HG02642 (cell line): ENCODE results near the gene PCDHGA3.
"Not testable (repeated sequence)": the region's sequence is repeated elsewhere in the genome, so short reads cannot be mapped to it uniquely, and the experiment has no call there.

Experiments used
- ATAC-seq: cut with Tn5 transposase; IDR thresholded peaks from one replicate; pipeline ENCODE4 v1.9.1; 2021; ENCODE audit warnings: mild to moderate bottlenecking; ENCODE audit not compliant: unreplicated experiment, poor library complexity

The PCDHGA3 gene

DNA sequence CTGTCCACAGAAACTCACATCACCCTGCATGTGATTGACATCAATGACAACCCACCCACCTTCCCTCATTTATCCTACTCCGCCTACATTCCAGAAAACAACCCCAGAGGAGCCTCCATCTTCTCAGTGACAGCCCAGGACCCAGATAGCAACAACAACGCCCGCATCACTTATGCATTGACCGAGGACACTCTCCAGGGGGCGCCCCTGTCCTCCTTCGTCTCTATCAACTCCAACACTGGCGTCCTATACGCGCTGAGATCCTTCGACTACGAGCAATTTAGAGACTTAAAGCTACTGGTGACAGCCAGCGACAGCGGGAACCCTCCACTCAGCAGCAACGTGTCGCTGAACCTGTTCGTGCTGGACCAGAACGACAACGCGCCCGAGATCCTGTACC is 1.7 kb downstream of the PCDHGA3 start:
- no peak for ATAC-seq

- ATAC-seq, result not testable (repeated sequence)
These were observed 2.4 kb downstream of the PCDHGA3 start for GRCh38 chr5:141346017-141346416.

DNA sequence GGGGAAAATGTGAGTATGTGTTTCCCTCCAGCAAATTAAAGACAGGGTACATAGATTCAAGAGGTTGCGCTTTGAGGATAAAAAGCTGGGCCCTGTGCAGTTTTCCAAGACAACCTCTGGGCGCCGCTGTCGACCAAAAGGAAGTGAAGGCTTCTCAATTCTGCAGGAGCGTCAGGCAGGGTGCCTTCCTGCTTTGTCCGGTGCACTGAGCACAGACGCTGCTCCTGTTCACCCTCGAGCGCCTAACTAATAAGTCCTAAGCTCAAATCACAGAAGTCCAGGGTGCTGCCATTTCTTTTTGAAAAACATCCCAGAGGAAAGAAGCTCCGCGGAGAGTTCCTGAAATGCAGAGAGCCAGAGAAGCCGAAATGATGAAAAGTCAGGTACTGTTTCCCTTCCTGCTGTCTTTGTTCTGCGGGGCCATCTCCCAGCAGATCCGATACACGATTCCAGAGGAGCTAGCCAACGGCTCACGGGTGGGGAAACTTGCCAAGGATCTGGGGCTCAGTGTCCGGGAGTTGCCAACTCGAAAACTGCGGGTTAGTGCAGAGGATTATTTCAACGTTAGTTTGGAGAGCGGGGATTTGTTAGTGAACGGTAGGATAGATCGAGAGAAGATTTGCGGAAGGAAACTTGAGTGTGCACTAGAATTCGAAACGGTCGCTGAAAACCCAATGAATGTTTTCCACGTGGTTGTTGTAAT is 6.4 kb downstream of the PCDHGA3 start, which contains the start of gene PCDHGB1:
PCDHGB1 (plus strand) TSS at position 183 of the 703 bp plus-strand sequence; CDS start at position 345, 162 bp downstream.
- ATAC-seq, result no peak

GRCh38 chr5:141351591-141351990 is 8.0 kb downstream of the PCDHGA3 start:
- no peak for ATAC-seq

- no peak for ATAC-seq
These were observed 11.4 kb downstream of the PCDHGA3 start, which contains the start of gene PCDHGA4 for GRCh38 chr5:141354900-141355469. Gene PCDHGA4 (plus strand): TSS chr5:141355021. CDS start chr5:141355108, 87 bp downstream.

GRCh38 chr5:141355641-141356040 is 12.0 kb downstream of the PCDHGA3 start:
- ATAC-seq, result no peak

GRCh38 chr5:141356133-141356532 is 12.5 kb downstream of the PCDHGA3 start:
- ATAC-seq, result no peak

DNA sequence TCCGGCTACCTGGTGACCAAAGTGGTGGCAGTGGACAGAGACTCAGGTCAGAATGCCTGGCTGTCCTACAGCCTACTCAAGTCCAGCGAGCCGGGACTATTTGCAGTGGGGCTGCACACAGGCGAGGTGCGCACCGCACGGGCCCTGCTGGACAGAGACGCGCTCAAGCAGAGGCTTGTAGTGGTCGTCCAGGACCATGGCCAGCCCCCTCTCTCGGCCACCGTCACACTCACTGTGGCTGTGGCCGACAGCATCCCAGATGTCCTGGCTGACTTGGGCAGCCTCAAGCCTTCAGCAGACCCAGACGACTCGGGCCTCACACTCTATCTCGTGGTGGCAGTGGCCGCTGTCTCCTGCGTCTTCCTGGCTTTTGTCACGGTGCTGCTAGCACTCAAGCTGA is 13.3 kb downstream of the PCDHGA3 start:
- no peak for ATAC-seq

- no peak for ATAC-seq
These were observed 16.3 kb downstream of the PCDHGA3 start, which contains the start of gene PCDHGB2 for GRCh38 chr5:141359790-141360426. Gene PCDHGB2 (plus strand): TSS chr5:141359994. CDS start chr5:141360136, 142 bp downstream.

DNA sequence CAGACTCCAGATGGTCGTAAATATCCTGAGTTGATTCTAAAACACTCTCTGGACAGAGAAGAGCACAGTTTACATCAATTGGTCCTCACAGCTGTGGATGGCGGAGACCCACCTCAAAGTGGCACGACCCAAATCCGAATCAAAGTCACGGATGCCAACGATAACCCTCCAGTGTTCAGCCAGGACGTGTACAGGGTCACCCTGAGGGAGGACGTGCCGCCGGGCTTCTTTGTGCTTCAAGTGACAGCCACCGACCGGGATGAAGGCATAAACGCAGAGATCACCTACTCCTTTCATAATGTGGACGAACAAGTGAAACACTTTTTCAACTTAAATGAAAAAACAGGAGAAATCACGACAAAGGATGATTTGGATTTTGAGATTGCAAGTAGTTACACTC is 17.1 kb downstream of the PCDHGA3 start:
- no peak for ATAC-seq

- ATAC-seq, result no peak
These were observed 19.1 kb downstream of the PCDHGA3 start for GRCh38 chr5:141362719-141363118.

DNA sequence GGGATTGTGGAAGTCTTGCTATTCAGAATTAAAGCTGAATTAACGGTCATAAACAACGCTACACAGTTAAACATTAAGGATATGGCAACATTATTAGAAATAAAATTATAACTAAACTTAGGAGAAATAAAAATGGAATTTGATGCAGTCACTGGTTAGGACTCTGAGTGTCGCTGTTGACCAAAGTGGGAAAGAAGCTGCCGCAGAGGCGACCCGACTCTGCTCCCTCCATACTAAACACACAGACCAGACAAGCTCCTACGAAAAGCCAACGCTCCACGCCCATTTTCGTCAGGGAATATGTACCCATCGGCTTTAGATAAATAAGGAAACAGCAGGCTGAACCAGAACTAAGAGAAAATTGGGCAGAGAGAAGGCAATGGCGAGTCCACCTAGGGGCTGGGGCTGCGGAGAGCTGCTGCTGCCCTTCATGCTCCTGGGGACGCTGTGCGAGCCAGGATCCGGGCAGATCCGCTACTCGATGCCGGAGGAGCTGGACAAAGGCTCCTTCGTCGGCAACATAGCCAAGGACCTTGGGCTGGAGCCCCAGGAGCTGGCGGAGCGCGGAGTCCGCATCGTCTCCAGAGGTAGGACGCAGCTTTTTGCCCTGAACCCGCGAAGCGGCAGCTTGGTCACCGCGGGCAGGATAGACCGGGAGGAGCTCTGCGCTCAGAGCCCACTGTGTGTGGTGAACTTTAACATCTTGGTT is 20.5 kb downstream of the PCDHGA3 start, which contains the start of gene PCDHGA5:
PCDHGA5 (plus strand) TSS at position 211 of the 709 bp plus-strand sequence; CDS start at position 380, 169 bp downstream.
- ATAC-seq, result no peak

DNA sequence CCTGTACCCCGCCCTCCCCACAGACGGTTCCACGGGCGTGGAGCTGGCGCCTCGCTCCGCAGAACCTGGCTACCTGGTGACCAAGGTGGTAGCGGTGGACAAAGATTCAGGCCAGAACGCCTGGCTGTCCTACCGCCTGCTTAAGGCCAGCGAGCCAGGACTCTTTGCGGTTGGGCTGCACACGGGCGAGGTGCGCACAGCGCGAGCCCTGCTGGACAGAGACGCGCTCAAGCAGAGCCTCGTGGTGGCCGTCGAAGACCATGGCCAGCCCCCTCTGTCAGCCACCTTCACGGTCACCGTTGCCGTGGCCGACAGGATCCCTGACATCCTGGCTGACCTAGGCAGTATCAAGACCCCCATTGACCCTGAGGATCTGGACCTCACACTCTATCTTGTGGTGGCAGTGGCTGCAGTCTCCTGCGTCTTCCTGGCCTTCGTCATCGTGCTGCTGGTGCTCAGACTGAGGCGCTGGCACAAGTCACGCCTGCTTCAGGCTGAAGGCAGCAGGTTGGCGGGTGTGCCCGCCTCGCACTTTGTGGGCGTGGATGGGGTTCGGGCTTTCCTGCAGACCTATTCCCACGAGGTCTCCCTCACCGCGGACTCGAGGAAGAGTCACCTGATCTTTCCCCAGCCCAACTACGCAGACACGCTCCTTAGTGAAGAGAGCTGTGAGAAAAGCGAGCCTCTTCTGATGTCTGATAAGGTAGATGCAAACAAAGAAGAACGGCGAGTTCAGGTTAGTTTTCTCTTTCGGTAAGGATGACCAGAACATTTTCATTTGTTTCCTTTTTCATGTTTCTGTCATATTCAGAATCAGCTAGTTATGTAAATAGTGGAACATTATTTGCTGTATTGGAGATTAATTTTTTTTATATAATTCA is 22.6 kb downstream of the PCDHGA3 start:
- ATAC-seq, result no peak

DNA sequence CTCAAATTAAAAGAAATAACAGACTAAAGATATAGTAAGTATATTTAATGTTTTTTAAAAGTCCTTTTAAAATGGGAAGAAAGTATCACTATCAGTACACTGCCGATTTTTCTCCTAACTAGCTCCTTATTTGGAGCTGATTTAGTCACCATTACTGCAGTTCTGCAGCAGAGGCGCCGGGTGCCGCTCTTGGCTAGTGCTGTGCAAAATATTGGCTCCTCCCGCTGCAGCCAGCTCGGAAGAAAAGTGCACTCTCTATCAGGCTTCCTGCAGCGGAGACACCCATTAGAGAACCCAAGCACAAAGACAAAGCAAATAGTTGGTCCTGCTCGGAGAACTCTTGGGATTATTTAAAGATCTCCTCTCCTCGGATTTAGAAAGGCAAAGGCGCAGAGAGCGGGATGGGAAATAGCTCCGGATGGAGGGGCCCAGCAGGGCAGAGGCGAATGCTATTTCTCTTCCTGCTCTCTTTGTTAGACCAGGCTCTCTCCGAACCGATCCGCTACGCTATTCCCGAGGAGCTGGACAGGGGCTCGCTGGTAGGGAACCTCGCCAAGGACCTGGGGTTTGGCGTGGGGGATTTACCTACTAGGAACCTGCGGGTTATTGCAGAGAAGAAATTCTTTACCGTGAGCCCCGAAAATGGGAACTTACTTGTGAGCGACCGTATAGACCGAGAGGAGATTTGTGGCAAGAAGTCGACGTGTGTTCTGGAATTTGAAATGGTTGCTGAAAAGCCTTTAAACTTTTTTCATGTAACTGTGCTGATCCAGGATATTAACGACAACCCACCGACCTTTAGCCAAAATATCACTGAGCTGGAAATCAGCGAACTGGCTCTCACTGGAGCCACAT is 26.6 kb downstream of the PCDHGA3 start, which contains the start of gene PCDHGB3:
PCDHGB3 (plus strand) TSS at position 249 of the 855 bp plus-strand sequence; CDS start at position 402, 153 bp downstream.
- peak; percentile 77 for ATAC-seq

- ATAC-seq, result no peak
These were observed 28.2 kb downstream of the PCDHGA3 start for GRCh38 chr5:141371572-141372475.

DNA sequence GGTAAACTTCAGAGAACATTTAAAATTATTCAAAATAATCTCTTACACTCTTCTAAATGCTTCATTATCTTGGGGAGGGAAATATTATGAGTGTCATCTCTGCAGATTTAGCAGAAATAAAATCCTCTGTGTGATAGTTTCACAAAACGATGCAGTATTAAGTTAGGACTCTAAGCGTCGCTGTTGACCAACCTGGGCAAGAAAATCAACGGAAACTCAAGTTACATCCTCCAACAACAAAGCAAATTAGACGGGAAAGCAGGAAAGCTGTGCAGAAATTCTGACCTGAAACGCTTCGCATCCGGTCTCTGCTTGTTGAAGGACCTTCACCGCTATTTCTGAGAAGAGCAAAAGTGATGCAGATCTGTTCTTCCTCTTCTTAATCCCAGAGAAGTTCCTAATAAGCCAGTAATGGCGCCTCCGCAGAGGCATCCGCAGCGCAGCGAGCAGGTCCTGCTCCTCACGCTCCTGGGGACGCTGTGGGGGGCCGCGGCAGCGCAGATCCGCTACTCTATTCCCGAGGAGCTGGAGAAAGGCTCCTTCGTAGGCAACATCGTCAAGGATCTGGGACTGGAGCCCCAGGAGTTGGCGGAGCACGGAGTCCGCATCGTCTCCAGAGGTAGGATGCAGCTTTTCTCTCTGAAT is 30.2 kb downstream of the PCDHGA3 start, which contains the start of gene PCDHGA6:
PCDHGA6 (plus strand) TSS at position 219 of the 645 bp plus-strand sequence; CDS start at position 412, 193 bp downstream.
- no peak for ATAC-seq

DNA sequence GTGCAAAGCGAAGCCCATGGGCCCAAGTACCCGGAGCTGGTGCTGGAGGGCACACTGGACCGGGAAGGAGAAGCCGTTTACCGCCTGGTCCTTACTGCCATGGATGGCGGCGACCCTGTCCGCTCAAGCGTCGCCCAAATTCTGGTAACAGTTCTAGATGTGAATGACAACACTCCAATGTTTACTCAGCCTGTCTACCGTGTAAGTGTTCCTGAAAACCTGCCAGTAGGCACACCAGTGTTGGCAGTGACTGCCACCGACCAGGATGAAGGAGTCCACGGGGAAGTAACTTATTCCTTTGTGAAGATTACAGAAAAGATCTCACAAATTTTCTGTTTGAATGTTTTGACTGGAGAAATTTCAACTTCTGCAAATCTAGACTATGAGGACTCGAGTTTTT is 31.0 kb downstream of the PCDHGA3 start:
- ATAC-seq, result no peak
